Activated naive CD4-positive, alpha-beta T cell treated with anti-CD3 and anti-CD28 coated beads, Interleukin-2, amount 50 U/mL, for 24 hours (primary cell): ENCODE data around the gene HBQ1.
"Not testable (repeated sequence)": the region's sequence is repeated elsewhere in the genome, so short reads cannot be mapped to it uniquely, and the experiment has no call there.

ENCODE experiments used
- H3K27ac Mint-ChIP-seq: one replicate; pipeline ENCODE4 v1.8.0; 2021; ENCODE audit warnings: mild to moderate bottlenecking, mixed read lengths
- H3K27me3 Mint-ChIP-seq: one replicate; pipeline ENCODE4 v1.8.0; 2021; ENCODE audit warnings: mixed read lengths
- H3K36me3 Mint-ChIP-seq: one replicate; pipeline ENCODE4 v1.8.0; 2021; ENCODE audit warnings: mixed read lengths
- H3K4me1 Mint-ChIP-seq: one replicate; pipeline ENCODE4 v1.8.0; 2021; ENCODE audit warnings: mixed read lengths
- H3K4me3 Mint-ChIP-seq: one replicate; pipeline ENCODE4 v1.8.0; 2021; ENCODE audit warnings: mild to moderate bottlenecking, mixed read lengths
- H3K9me3 Mint-ChIP-seq: one replicate; pipeline ENCODE4 v1.8.0; 2021; ENCODE audit warnings: mixed read lengths

The HBQ1 gene

GRCh38 chr16:180101-180675 lies at the start of gene HBQ1:
TSS of gene HBQ1 (plus strand) at chr16:180459. CDS start at chr16:180487, 28 bp downstream.
- Mint-ChIP-seq H3K27me3 (peaks cover 20% of the 10 kb centered on the region), H3K36me3 (no peaks in the 10 kb centered on the region), H3K4me3 (peak within 1 kb of the TSS; percentile 59), H3K27ac (no peak within 1 kb of the TSS), H3K9me3 (no peaks in the 10 kb centered on the region), H3K4me1 (peaks cover 10% of the 10 kb centered on the region)

GRCh38 chr16:130533-131173 lies 49.6 kb upstream of the HBQ1 start:
- Mint-ChIP-seq H3K9me3 (no peaks in the 10 kb centered on the region), H3K27ac (no peak overlapping the region)

GRCh38 chr16:132120-132519 lies 48.1 kb upstream of the HBQ1 start:
- Mint-ChIP-seq H3K4me1 (peaks cover 50% of the 10 kb centered on the region), H3K9me3 (no peaks in the 10 kb centered on the region), H3K27me3 (no peaks in the 10 kb centered on the region), H3K4me3 (no peak overlapping the region), H3K27ac (no peak overlapping the region), H3K36me3 (peaks cover 5% of the 10 kb centered on the region)

More at GRCh38 chr16:130533-131173, 49.6 kb upstream of the HBQ1 start:
- Mint-ChIP-seq H3K36me3 (peaks cover 2% of the 10 kb centered on the region), H3K27me3 (no peaks in the 10 kb centered on the region), H3K4me3 (no peak overlapping the region), H3K4me1 (peaks cover 44% of the 10 kb centered on the region)

DNA sequence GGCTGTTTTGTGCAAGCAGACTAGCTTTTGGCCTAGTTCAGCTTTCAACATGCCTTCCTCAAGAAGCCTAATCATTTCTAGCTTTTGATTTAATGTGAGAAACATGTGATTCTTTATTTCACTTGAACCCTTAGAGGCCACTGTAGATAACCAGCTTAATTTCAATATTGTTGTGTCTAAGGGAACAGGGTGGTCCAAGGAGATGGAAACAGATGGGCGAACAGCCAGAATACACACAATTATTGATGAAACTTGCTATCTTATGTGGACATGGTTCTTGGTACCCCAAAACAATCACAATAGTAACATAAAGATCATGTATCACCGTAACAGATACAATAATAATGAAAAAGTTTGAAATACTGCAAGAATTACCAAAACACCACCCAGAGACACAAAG lies 46.5 kb upstream of the HBQ1 start:
- H3K27me3 Mint-ChIP-seq, result no peaks in the 10 kb centered on the region
- H3K4me3 Mint-ChIP-seq, result no peak overlapping the region
- H3K9me3 Mint-ChIP-seq, result no peaks in the 10 kb centered on the region
- H3K27ac Mint-ChIP-seq, result no peak overlapping the region
- peaks cover 5% of the 10 kb centered on the region for H3K36me3 Mint-ChIP-seq
- H3K4me1 Mint-ChIP-seq, result peaks cover 52% of the 10 kb centered on the region

DNA sequence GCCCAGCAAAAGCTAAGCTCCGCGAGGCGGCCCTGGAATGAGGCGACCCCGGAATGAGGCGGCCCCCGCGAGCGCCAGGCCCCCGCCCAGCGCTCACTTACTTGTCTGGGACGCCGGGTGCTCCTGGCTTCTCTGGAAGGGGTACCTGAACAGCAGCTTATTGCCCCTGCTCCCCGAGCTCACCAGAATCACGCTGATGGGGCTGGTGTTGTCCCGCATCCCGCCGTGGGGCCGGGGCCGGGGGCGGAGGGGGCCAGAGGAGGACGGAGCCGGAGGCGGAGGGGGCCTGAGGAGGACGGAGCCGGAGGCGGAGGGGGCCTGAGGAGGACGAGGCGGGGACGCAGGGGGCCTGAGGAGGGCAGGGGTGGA lies 42.2 kb upstream of the HBQ1 start:
- Mint-ChIP-seq H3K27me3 (no peaks in the 10 kb centered on the region), H3K4me3 (peak overlapping the region; percentile 89), H3K27ac (peak overlapping the region; percentile 17), H3K4me1 (peaks cover 28% of the 10 kb centered on the region), H3K9me3 (no peaks in the 10 kb centered on the region), H3K36me3 (peaks cover 3% of the 10 kb centered on the region)

DNA sequence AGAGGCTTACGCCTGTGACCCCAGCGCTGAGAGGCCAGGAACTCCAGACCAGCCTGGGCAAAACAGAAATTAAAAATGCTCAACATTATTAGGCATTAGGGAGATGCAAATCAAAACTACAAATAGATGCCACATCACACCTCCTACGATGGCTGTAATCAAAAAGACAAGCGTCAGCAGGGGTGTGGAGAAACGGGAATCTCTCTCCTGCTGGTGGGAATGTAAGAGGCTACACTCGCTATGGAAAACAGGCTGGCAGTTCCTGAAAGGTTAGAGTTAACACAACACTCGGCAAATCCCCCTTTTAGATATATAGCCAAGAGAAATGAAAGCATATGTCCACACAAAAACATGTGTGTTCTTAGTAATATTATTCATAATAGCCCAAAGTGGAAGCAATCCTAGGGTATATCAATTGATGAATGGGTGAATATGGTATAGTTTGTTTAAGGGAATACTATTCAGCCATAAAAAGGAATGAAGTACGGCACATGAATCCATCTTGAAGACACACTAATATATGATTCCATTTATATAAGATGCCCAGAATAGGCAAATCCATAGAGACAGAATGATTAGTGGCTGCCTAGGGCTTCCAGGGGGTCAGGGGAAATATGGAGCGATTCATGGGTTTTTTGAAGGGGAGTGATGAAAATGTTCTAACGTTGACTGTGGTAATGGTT lies 39.9 kb upstream of the HBQ1 start:
- Mint-ChIP-seq H3K4me3 (peak overlapping the region; percentile 19), H3K27me3 (no peaks in the 10 kb centered on the region), H3K4me1 (peaks cover 12% of the 10 kb centered on the region), H3K36me3 (peaks cover 3% of the 10 kb centered on the region), H3K9me3 (no peaks in the 10 kb centered on the region), H3K27ac (no peak overlapping the region)

- H3K4me3 Mint-ChIP-seq, result no peak overlapping the region
- H3K4me1 Mint-ChIP-seq, result peaks cover 5% of the 10 kb centered on the region
- peaks cover 2% of the 10 kb centered on the region for H3K27me3 Mint-ChIP-seq
- no peaks in the 10 kb centered on the region for H3K36me3 Mint-ChIP-seq
- no peaks in the 10 kb centered on the region for H3K9me3 Mint-ChIP-seq
- no peak overlapping the region for H3K27ac Mint-ChIP-seq
These were observed 37.8 kb upstream of the HBQ1 start for GRCh38 chr16:142405-142967.

DNA sequence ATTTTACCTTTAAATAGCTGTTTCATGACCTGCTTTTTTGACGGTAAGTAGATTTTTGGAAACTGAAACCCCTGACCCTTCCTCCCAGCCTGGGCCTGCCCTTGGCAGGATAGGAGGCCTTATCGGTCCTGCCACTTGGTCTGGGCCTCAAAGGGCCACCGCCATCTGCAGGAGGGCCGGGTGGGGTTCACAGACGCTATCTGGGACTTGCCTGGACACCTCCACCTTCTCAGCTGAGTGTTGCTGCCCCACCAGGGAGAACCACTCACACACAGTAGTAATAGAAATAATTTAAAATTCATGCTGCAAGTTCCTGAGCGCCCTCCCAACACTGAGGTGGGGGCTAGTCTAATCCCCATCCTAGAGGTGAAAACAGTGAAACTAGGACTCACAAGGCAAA lies 37.2 kb upstream of the HBQ1 start:
- Mint-ChIP-seq H3K27ac (no peak overlapping the region), H3K4me3 (no peak overlapping the region), H3K9me3 (no peaks in the 10 kb centered on the region), H3K36me3 (no peaks in the 10 kb centered on the region), H3K27me3 (peaks cover 2% of the 10 kb centered on the region), H3K4me1 (peaks cover 5% of the 10 kb centered on the region)

GRCh38 chr16:143456-143855 lies 36.8 kb upstream of the HBQ1 start:
- Mint-ChIP-seq H3K4me3 (no peak overlapping the region), H3K9me3 (no peaks in the 10 kb centered on the region), H3K27me3 (peaks cover 2% of the 10 kb centered on the region), H3K27ac (no peak overlapping the region), H3K4me1 (peaks cover 5% of the 10 kb centered on the region), H3K36me3 (no peaks in the 10 kb centered on the region)

DNA sequence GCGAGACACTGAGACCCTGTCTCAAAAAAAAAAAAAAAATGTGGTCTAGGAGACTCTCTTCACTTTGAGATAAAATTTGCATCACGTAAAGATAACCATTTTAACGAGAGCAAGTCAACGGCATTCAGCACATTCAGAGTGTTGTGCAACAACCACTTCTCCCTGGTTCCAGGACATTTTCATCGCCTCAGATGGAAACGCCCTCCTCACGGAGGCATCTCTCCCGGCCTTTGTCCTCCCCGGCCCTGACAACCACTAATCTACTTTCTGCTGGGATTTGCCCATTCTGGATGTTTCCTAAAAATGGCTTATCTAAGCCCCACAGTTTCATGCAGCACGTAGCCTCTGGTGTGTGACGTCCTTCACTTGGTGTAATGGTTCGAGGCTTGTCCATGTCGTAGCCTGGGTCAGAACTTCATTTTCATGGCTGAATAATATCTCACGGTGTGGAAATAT lies 35.4 kb upstream of the HBQ1 start:
- peaks cover 7% of the 10 kb centered on the region for H3K27me3 Mint-ChIP-seq
- H3K4me3 Mint-ChIP-seq, result no peak overlapping the region
- H3K9me3 Mint-ChIP-seq, result no peaks in the 10 kb centered on the region
- H3K4me1 Mint-ChIP-seq, result no peaks in the 10 kb centered on the region
- H3K36me3 Mint-ChIP-seq, result no peaks in the 10 kb centered on the region
- peak overlapping the region; percentile 18 for H3K27ac Mint-ChIP-seq

- Mint-ChIP-seq H3K4me3 (no peak overlapping the region), H3K36me3 (no peaks in the 10 kb centered on the region), H3K27ac (no peak overlapping the region)
These were observed 33.6 kb upstream of the HBQ1 start for GRCh38 chr16:146646-147045.

GRCh38 chr16:149024-149660 lies 31.1 kb upstream of the HBQ1 start:
- H3K36me3 Mint-ChIP-seq, result no peaks in the 10 kb centered on the region
- peaks cover under 1% of the 10 kb centered on the region for H3K4me1 Mint-ChIP-seq
- no peaks in the 10 kb centered on the region for H3K9me3 Mint-ChIP-seq
- H3K4me3 Mint-ChIP-seq, result no peak overlapping the region
- H3K27ac Mint-ChIP-seq, result peak overlapping the region; percentile 70
- peaks cover 11% of the 10 kb centered on the region for H3K27me3 Mint-ChIP-seq

More at GRCh38 chr16:146646-147045, 33.6 kb upstream of the HBQ1 start:
- H3K4me1 Mint-ChIP-seq, result no peaks in the 10 kb centered on the region
- peaks cover 10% of the 10 kb centered on the region for H3K27me3 Mint-ChIP-seq
- no peaks in the 10 kb centered on the region for H3K9me3 Mint-ChIP-seq

GRCh38 chr16:152141-153128 lies 27.8 kb upstream of the HBQ1 start, which contains the start of gene HBZ:
TSS of gene HBZ (plus strand) at chr16:152644. CDS start at chr16:152910, 266 bp downstream.
- H3K27me3 Mint-ChIP-seq, result peaks cover 21% of the 10 kb centered on the region
- peaks cover 9% of the 10 kb centered on the region for H3K4me1 Mint-ChIP-seq
- no peaks in the 10 kb centered on the region for H3K36me3 Mint-ChIP-seq
- no peak within 1 kb of the TSS for H3K4me3 Mint-ChIP-seq
- H3K27ac Mint-ChIP-seq, result no peak within 1 kb of the TSS
- no peaks in the 10 kb centered on the region for H3K9me3 Mint-ChIP-seq

- not testable (repeated sequence) for H3K36me3 Mint-ChIP-seq, H3K27ac Mint-ChIP-seq, H3K4me3 Mint-ChIP-seq, H3K9me3 Mint-ChIP-seq, H3K4me1 Mint-ChIP-seq
- peaks cover 21% of the 10 kb centered on the region for H3K27me3 Mint-ChIP-seq
These were observed 27.1 kb upstream of the HBQ1 start for GRCh38 chr16:153129-153521.
